HepG2 (cell line): ENCODE data around the gene ZNF213. TPM values are rescaled to one million over a fixed set of nuclear protein-coding genes. Genes with fewer than 3 reads are reported as not detected.
A peak's percentile ranks its signal among the peaks of the same experiment; 100 is the strongest.

Experiments
- CBX5 ChIP-seq: sonication (generic); formaldehyde crosslinking; IDR thresholded peaks from 2 replicates; pipeline ENCODE4 v1.4.0; 2020; ENCODE audit warnings: missing genetic modification reagents, borderline replicate concordance
- ERF ChIP-seq: IDR thresholded peaks from 2 replicates; pipeline ENCODE4 v1.6.1; 2018; ENCODE audit warnings: missing biosample characterization, missing genetic modification reagents
- FOXJ3 ChIP-seq: sonication (generic); formaldehyde crosslinking; IDR thresholded peaks from 2 replicates; pipeline ENCODE4 v1.4.0; 2020; ENCODE audit warnings: missing genetic modification reagents, mild to moderate bottlenecking, borderline replicate concordance
- RBAK ChIP-seq: sonication (generic); formaldehyde crosslinking; IDR thresholded peaks from 2 replicates; pipeline ENCODE4 v1.5.1; 2020; ENCODE audit warnings: mild to moderate bottlenecking, missing genetic modification reagents
- SALL2 ChIP-seq: sonication (generic); formaldehyde crosslinking; IDR thresholded peaks from 2 replicates; pipeline ENCODE4 v1.8.1; 2023; ENCODE audit warnings: mild to moderate bottlenecking, missing genetic modification reagents, inconsistent platforms
- SKI ChIP-seq: fragments of 450-650 bp; IDR thresholded peaks from one replicate; pipeline ENCODE4 v1.6.1; 2018; ENCODE audit warnings: mild to moderate bottlenecking; ENCODE audit not compliant: partially characterized antibody
- SPEN ChIP-seq: sonication (generic); formaldehyde crosslinking; IDR thresholded peaks from 2 replicates; pipeline ENCODE4 v1.5.1; 2020; ENCODE audit warnings: low read depth, mild to moderate bottlenecking, missing genetic modification reagents
- ZNF329 ChIP-seq: sonication (generic); formaldehyde crosslinking; IDR thresholded peaks from 2 replicates; pipeline ENCODE4 v1.9.0; 2021; ENCODE audit warnings: low read depth, mild to moderate bottlenecking, missing genetic modification reagents
- ZNF543 ChIP-seq: sonication (generic); formaldehyde crosslinking; IDR thresholded peaks from 2 replicates; pipeline ENCODE4 v1.4.0; 2020; ENCODE audit warnings: mild to moderate bottlenecking, missing genetic modification reagents
- ZNF841 ChIP-seq: sonication (generic); formaldehyde crosslinking; IDR thresholded peaks from 2 replicates; pipeline ENCODE4 v1.8.1; 2023; ENCODE audit warnings: missing genetic modification reagents, borderline replicate concordance
- polyA plus RNA-seq, 8 experiments: library from polyadenylated mRNA; depleted of rRNA in 3 of 8; stranded (reverse) in 7 of 8; unstranded in 1 of 8; fragments of >200 nt; fragmentation: Illumina TruSeq in 4 of 8; extraction: Trizol in 4 of 8; gene quantifications; 2 replicates each; pipeline versions ENCODE4 v1.2.1 to v1.2.3, GENCODE V29; 2011 to 2016; ENCODE audit warnings: low read depth in 4 of 8, missing spikeins in 1 of 8, mixed read lengths in 1 of 8; ENCODE audit not compliant: insufficient read depth in 1 of 8
- total RNA-seq, 5 experiments: library from RNA; depleted of rRNA; stranded (reverse); fragments of >200 nt; fragmentation: Illumina TruSeq; extraction: Trizol; gene quantifications; 2 replicates each; pipeline ENCODE4 v1.2.3, GENCODE V29; 2016; ENCODE audit warnings: low read depth in 1 of 5
- TF ChIP-seq, protein P1 (sequence below): sonication (generic); formaldehyde crosslinking; IDR thresholded peaks from 2 replicates; pipeline ENCODE4 v1.8.1; 2023; ENCODE audit warnings: missing genetic modification reagents, mild to moderate bottlenecking, borderline replicate concordance
- TF ChIP-seq, protein P2 (sequence below): sonication (generic); formaldehyde crosslinking; IDR thresholded peaks from 2 replicates; pipeline ENCODE4 v1.5.0; 2020; ENCODE audit warnings: missing genetic modification reagents
- TF ChIP-seq, protein P3 (sequence below): sonication (generic); formaldehyde crosslinking; IDR thresholded peaks from 2 replicates; pipeline ENCODE4 v1.9.0; 2021; ENCODE audit warnings: mild to moderate bottlenecking, missing genetic modification reagents
- TF ChIP-seq, protein P4 (sequence below): sonication (generic); formaldehyde crosslinking; conservative IDR thresholded peaks from 2 replicates; pipeline ENCODE4 v1.8.0; 2022; ENCODE audit warnings: missing genetic modification reagents
- TF ChIP-seq, protein P5 (sequence below): sonication (generic); formaldehyde crosslinking; IDR thresholded peaks from 2 replicates; pipeline ENCODE4 v1.4.0; 2020; ENCODE audit warnings: mild to moderate bottlenecking, missing genetic modification reagents
- TF ChIP-seq, protein P6 (sequence below): sonication (generic); formaldehyde crosslinking; IDR thresholded peaks from 2 replicates; pipeline ENCODE4 v1.4.0; 2020; ENCODE audit warnings: missing genetic modification reagents

ZNF213 gene
- total and polyA plus RNA-seq, 2 of the 13 experiments (the other 11 are each of a cell fraction or from before 2014, with no cell fraction given): 0.59 to 0.97 TPM

DNA sequence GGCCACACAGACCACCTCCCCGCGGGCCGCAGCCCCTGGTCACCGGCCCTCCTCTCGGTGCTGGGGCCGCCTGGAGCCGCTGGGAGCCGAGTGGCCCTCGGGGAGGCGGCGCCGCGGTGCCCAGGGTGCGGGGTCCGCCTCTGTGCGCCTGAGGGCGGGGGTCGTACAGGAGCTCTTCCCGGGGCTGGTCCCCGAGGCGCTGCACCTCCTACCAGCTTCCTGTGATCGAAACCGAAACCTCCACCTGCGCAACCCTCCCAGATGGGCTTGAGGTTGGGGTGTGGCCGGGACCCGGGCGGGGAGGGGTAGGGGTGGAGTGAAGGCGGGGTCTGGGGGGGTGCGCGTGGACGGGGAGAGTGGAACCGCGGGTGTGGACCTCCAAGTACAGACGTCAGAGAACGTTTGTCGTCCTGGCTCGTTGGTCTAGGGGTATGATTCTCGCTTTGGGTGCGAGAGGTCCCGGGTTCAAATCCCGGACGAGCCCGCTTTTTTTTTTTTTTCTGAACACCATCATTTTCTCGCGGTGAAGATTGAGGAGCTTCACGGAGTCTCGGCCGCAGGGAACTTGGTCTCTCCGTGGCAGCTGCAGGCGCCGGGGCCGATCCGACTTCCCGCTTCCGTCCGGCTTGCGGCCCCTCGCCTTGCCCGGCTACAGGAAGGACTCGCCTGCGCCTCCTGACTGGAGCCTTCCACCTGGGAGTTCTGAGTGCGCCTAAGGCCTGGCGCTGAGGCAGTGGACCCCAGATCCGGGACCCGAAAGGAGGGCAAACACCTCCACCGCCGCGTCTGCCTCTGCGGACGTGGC, 23.9 kb downstream of the ZNF213 start (continued):
- TF ChIP-seq, protein P1, sequence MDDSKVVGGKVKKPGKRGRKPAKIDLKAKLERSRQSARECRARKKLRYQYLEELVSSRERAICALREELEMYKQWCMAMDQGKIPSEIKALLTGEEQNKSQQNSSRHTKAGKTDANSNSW (CRISPR knock-in tag): no peak
- TF ChIP-seq FOXJ3 (CRISPR knock-in tag): no peak
- TF ChIP-seq SALL2 (CRISPR knock-in tag): 0 out of 2 replicates have a peak, but pooled peaks have one; percentile 44
- TF ChIP-seq ERF (CRISPR knock-in tag): peak; percentile 47; the same call in 1 of the 2 replicates
- TF ChIP-seq, protein P2, sequence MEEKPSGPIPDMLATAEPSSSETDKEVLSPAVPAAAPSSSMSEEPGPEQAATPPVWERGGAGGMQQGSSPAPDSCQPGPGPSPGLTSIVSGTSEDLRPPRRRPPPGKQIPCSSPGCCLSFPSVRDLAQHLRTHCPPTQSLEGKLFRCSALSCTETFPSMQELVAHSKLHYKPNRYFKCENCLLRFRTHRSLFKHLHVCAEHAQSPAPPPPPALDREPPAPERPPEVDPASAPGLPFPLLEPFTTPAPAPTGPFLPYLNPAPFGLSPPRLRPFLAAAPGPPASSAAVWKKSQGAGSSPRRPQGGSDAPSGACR (CRISPR knock-in tag): no peak
- TF ChIP-seq ZNF841 (CRISPR knock-in tag): no peak
- TF ChIP-seq, protein P3, sequence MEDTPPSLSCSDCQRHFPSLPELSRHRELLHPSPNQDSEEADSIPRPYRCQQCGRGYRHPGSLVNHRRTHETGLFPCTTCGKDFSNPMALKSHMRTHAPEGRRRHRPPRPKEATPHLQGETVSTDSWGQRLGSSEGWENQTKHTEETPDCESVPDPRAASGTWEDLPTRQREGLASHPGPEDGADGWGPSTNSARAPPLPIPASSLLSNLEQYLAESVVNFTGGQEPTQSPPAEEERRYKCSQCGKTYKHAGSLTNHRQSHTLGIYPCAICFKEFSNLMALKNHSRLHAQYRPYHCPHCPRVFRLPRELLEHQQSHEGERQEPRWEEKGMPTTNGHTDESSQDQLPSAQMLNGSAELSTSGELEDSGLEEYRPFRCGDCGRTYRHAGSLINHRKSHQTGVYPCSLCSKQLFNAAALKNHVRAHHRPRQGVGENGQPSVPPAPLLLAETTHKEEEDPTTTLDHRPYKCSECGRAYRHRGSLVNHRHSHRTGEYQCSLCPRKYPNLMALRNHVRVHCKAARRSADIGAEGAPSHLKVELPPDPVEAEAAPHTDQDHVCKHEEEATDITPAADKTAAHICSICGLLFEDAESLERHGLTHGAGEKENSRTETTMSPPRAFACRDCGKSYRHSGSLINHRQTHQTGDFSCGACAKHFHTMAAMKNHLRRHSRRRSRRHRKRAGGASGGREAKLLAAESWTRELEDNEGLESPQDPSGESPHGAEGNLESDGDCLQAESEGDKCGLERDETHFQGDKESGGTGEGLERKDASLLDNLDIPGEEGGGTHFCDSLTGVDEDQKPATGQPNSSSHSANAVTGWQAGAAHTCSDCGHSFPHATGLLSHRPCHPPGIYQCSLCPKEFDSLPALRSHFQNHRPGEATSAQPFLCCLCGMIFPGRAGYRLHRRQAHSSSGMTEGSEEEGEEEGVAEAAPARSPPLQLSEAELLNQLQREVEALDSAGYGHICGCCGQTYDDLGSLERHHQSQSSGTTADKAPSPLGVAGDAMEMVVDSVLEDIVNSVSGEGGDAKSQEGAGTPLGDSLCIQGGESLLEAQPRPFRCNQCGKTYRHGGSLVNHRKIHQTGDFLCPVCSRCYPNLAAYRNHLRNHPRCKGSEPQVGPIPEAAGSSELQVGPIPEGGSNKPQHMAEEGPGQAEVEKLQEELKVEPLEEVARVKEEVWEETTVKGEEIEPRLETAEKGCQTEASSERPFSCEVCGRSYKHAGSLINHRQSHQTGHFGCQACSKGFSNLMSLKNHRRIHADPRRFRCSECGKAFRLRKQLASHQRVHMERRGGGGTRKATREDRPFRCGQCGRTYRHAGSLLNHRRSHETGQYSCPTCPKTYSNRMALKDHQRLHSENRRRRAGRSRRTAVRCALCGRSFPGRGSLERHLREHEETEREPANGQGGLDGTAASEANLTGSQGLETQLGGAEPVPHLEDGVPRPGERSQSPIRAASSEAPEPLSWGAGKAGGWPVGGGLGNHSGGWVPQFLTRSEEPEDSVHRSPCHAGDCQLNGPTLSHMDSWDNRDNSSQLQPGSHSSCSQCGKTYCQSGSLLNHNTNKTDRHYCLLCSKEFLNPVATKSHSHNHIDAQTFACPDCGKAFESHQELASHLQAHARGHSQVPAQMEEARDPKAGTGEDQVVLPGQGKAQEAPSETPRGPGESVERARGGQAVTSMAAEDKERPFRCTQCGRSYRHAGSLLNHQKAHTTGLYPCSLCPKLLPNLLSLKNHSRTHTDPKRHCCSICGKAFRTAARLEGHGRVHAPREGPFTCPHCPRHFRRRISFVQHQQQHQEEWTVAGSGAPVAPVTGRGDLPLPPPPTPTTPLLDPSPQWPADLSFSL: no peak
- no peak for TF ChIP-seq RBAK (CRISPR knock-in tag)
- TF ChIP-seq, protein P4, sequence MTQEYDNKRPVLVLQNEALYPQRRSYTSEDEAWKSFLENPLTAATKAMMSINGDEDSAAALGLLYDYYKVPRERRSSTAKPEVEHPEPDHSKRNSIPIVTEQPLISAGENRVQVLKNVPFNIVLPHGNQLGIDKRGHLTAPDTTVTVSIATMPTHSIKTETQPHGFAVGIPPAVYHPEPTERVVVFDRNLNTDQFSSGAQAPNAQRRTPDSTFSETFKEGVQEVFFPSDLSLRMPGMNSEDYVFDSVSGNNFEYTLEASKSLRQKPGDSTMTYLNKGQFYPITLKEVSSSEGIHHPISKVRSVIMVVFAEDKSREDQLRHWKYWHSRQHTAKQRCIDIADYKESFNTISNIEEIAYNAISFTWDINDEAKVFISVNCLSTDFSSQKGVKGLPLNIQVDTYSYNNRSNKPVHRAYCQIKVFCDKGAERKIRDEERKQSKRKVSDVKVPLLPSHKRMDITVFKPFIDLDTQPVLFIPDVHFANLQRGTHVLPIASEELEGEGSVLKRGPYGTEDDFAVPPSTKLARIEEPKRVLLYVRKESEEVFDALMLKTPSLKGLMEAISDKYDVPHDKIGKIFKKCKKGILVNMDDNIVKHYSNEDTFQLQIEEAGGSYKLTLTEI (CRISPR knock-in tag): no peak
- TF ChIP-seq CBX5 (CRISPR knock-in tag): no peak
- peak; percentile 15; the same call in 1 of the 2 replicates for TF ChIP-seq SPEN
- TF ChIP-seq ZNF543 (CRISPR knock-in tag): peak; percentile 45; the same call in 1 of the 2 replicates
- TF ChIP-seq, protein P5, sequence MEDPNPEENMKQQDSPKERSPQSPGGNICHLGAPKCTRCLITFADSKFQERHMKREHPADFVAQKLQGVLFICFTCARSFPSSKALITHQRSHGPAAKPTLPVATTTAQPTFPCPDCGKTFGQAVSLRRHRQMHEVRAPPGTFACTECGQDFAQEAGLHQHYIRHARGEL: no peak
- TF ChIP-seq, protein P6, sequence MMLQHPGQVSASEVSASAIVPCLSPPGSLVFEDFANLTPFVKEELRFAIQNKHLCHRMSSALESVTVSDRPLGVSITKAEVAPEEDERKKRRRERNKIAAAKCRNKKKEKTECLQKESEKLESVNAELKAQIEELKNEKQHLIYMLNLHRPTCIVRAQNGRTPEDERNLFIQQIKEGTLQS (CRISPR knock-in tag): no peak
- TF ChIP-seq ZNF329: no peak
- TF ChIP-seq SKI: no peak
